Astrocyte (in vitro differentiated cells and primary cell): ENCODE results near the gene NEURL2. TPM values are rescaled to one million over a fixed set of nuclear protein-coding genes. Genes with fewer than 3 reads are reported as not detected.

ENCODE experiments used
- DNase-seq: peaks from one replicate; pipeline ENCODE4 v3.0.0-alpha.2; 2010; ENCODE audit warnings: low read depth
- FAIRE-seq: peaks from 2 replicates; lab custom pipeline; 2011; peaks lifted over from hg19 to GRCh38; lab: Jason Lieb, UNC
- H2AFZ ChIP-seq: 2 replicates; pipeline ENCODE4 v1.6.0; 2012; ENCODE audit warnings: low read depth, low read length, inconsistent platforms
- H3K27ac ChIP-seq: 2 replicates; pipeline ENCODE4 v1.5.1; 2011; ENCODE audit warnings: low read depth, low read length, inconsistent platforms
- H3K27me3 ChIP-seq: 2 replicates; pipeline ENCODE4 v1.6.0; 2011; ENCODE audit warnings: low read length, inconsistent platforms; ENCODE audit not compliant: insufficient read depth
- H3K36me3 ChIP-seq: 2 replicates; pipeline ENCODE4 v1.5.1; 2011; ENCODE audit warnings: low read length, inconsistent platforms; ENCODE audit not compliant: insufficient read depth
- H3K4me1 ChIP-seq: 2 replicates; pipeline ENCODE4 v1.5.1; 2011; ENCODE audit warnings: low read length, inconsistent platforms; ENCODE audit not compliant: insufficient read depth
- H3K4me2 ChIP-seq: 2 replicates; pipeline ENCODE4 v1.6.0; 2012; ENCODE audit warnings: low read length, inconsistent platforms
- H3K4me3 ChIP-seq: 2 replicates; pipeline ENCODE4 v1.5.1; 2011; ENCODE audit warnings: low read depth, mild to moderate bottlenecking, low read length, inconsistent platforms; ENCODE audit not compliant: insufficient read depth
- H3K79me2 ChIP-seq: 2 replicates; pipeline ENCODE4 v1.6.0; 2012; ENCODE audit warnings: mild to moderate bottlenecking, low read length, inconsistent platforms; ENCODE audit not compliant: insufficient read depth
- H3K9ac ChIP-seq: 2 replicates; pipeline ENCODE4 v1.6.0; 2012; ENCODE audit warnings: mild to moderate bottlenecking, low read length, inconsistent platforms
- H3K9me3 ChIP-seq: 2 replicates; pipeline ENCODE4 v1.5.1; 2012; ENCODE audit warnings: low read depth, mild to moderate bottlenecking, low read length, inconsistent platforms; ENCODE audit not compliant: insufficient read depth
- H4K20me1 ChIP-seq: 2 replicates; pipeline ENCODE4 v1.6.0; 2012; ENCODE audit warnings: low read length, inconsistent platforms; ENCODE audit not compliant: insufficient read depth
- H3K27ac Mint-ChIP-seq: one replicate; pipeline ENCODE4 v1.8.0; 2021; ENCODE audit warnings: mild to moderate bottlenecking, mixed read lengths; ENCODE audit not compliant: unreplicated experiment
- H3K27me3 Mint-ChIP-seq: one replicate; pipeline ENCODE4 v1.8.0; 2021; ENCODE audit warnings: low read depth, mixed read lengths; ENCODE audit not compliant: unreplicated experiment
- H3K36me3 Mint-ChIP-seq: one replicate; pipeline ENCODE4 v1.8.0; 2021; ENCODE audit warnings: low read depth, mixed read lengths; ENCODE audit not compliant: unreplicated experiment
- H3K4me1 Mint-ChIP-seq: one replicate; pipeline ENCODE4 v1.8.0; 2021; ENCODE audit warnings: low read depth, mixed read lengths; ENCODE audit not compliant: unreplicated experiment
- H3K4me3 Mint-ChIP-seq: one replicate; pipeline ENCODE4 v1.8.0; 2021; ENCODE audit warnings: mild to moderate bottlenecking, moderate library complexity, mixed read lengths; ENCODE audit not compliant: unreplicated experiment
- H3K9me3 Mint-ChIP-seq: one replicate; pipeline ENCODE4 v1.8.0; 2021; ENCODE audit warnings: mild to moderate bottlenecking, mixed read lengths; ENCODE audit not compliant: unreplicated experiment
- CTCF ChIP-seq: IDR thresholded peaks from 2 replicates; pipeline ENCODE4 v1.5.1; 2011; ENCODE audit warnings: low read depth, mild to moderate bottlenecking, inconsistent platforms, low read length, moderate library complexity; ENCODE audit not compliant: insufficient read depth
- EZH2 ChIP-seq: IDR thresholded peaks from 2 replicates; pipeline ENCODE4 v1.6.1; 2012; ENCODE audit warnings: mild to moderate bottlenecking, low read length, inconsistent platforms; ENCODE audit not compliant: insufficient read depth
- total RNA-seq: library from RNA; stranded (reverse); gene quantifications from 2 replicates; pipeline ENCODE4 v1.2.1, GENCODE V29; 2021

NEURL2 gene
- total RNA-seq, 1 donor from 2014 or later, result 6.9 TPM

- no peak overlapping the region for H3K27ac Mint-ChIP-seq
- H3K27me3 Mint-ChIP-seq, result no peaks in the 10 kb centered on the region
- no peak for TF ChIP-seq CTCF
- TF ChIP-seq EZH2, result no peak
- H3K4me1 ChIP-seq, result no peaks in the 10 kb centered on the region
- H3K9ac ChIP-seq, result no peak overlapping the region
- no peak overlapping the region for H3K4me3 ChIP-seq
- no peaks in the 10 kb centered on the region for H3K27me3 ChIP-seq
- no peak overlapping the region for H3K27ac ChIP-seq
- no peak overlapping the region for H3K4me3 Mint-ChIP-seq
- H3K79me2 ChIP-seq, result no peaks in the 10 kb centered on the region
- peaks cover 21% of the 10 kb centered on the region for H3K36me3 ChIP-seq
- no peaks in the 10 kb centered on the region for H3K4me1 Mint-ChIP-seq
- H3K9me3 Mint-ChIP-seq, result no peaks in the 10 kb centered on the region
- no peaks in the 10 kb centered on the region for H3K9me3 ChIP-seq
- H4K20me1 ChIP-seq, result peaks cover 12% of the 10 kb centered on the region
- H3K36me3 Mint-ChIP-seq, result peaks cover 20% of the 10 kb centered on the region
- no peak overlapping the region for H3K4me2 ChIP-seq
- DNase-seq (no peak), FAIRE-seq (no peak)
- H2AFZ ChIP-seq, result no peak overlapping the region
These were observed 48.7 kb downstream of the NEURL2 start for GRCh38 chr20:45842169-45842812.

- H3K79me2 ChIP-seq, result no peaks in the 10 kb centered on the region
- peaks cover 17% of the 10 kb centered on the region for H4K20me1 ChIP-seq
- Mint-ChIP-seq H3K4me1 (peaks cover 4% of the 10 kb centered on the region), H3K9me3 (no peaks in the 10 kb centered on the region), H3K27me3 (no peaks in the 10 kb centered on the region), H3K4me3 (no peak overlapping the region), H3K36me3 (peaks cover 23% of the 10 kb centered on the region), H3K27ac (no peak overlapping the region)
- H2AFZ ChIP-seq, result no peak overlapping the region
- H3K9ac ChIP-seq, result no peak overlapping the region
- TF ChIP-seq EZH2 (no peak), CTCF (no peak)
- no peaks in the 10 kb centered on the region for H3K9me3 ChIP-seq
- H3K4me3 ChIP-seq, result no peak overlapping the region
- H3K27ac ChIP-seq, result no peak overlapping the region
- FAIRE-seq (no peak), DNase-seq (no peak)
- peaks cover 24% of the 10 kb centered on the region for H3K36me3 ChIP-seq
- H3K4me2 ChIP-seq, result no peak overlapping the region
- no peaks in the 10 kb centered on the region for H3K4me1 ChIP-seq
- H3K27me3 ChIP-seq, result no peaks in the 10 kb centered on the region
These were observed 49.4 kb downstream of the NEURL2 start for GRCh38 chr20:45841407-45842129.
